Measurements from ENCODE around the gene REXO5.
"Not testable (repeated sequence)": the region's sequence is repeated elsewhere in the genome, so short reads cannot be mapped to it uniquely, and the experiment has no call there.

DNA sequence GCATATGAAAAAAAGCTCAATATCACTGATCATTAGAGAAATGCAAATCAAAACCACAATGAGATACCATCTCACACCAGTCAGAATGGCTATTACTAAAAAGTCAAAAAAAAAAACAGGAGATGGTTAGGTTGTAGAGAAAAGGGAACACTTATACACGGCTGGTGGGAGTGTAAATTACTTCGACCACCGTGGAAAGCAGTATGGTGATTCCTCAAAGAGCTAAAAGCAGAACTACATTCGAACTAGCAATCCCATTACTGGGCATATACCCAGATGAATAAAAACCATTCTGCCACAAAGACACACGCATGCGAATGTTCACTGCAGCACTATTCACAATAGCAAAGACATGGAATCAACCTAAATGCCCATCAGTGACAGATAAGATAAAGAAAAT is 58.0 kb downstream of the REXO5 start:
- TF ChIP-seq, protein P1, sequence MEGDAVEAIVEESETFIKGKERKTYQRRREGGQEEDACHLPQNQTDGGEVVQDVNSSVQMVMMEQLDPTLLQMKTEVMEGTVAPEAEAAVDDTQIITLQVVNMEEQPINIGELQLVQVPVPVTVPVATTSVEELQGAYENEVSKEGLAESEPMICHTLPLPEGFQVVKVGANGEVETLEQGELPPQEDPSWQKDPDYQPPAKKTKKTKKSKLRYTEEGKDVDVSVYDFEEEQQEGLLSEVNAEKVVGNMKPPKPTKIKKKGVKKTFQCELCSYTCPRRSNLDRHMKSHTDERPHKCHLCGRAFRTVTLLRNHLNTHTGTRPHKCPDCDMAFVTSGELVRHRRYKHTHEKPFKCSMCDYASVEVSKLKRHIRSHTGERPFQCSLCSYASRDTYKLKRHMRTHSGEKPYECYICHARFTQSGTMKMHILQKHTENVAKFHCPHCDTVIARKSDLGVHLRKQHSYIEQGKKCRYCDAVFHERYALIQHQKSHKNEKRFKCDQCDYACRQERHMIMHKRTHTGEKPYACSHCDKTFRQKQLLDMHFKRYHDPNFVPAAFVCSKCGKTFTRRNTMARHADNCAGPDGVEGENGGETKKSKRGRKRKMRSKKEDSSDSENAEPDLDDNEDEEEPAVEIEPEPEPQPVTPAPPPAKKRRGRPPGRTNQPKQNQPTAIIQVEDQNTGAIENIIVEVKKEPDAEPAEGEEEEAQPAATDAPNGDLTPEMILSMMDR (IDR thresholded peaks at IDR 0.05) = not testable (repeated sequence)
- not testable (repeated sequence) for TF ChIP-seq EZH2 (IDR thresholded peaks at IDR 0.05; ENCODE audit: borderline replicate concordance, insufficient read depth, low read depth, low read length, poor library complexity, severe bottlenecking)

All from B cell (primary cell).